NCI-H1417 treated with DMSO at 0.1 percent for 48 hours (cell line): ENCODE results near the gene BAD.
"Not testable (repeated sequence)": the region's sequence is repeated elsewhere in the genome, so short reads cannot be mapped to it uniquely, and the experiment has no call there.

Experiments used
- DNase-seq: peaks from one replicate; lab custom pipeline; 2025; lab: John Stamatoyannopoulos, UW

BAD gene

DNA sequence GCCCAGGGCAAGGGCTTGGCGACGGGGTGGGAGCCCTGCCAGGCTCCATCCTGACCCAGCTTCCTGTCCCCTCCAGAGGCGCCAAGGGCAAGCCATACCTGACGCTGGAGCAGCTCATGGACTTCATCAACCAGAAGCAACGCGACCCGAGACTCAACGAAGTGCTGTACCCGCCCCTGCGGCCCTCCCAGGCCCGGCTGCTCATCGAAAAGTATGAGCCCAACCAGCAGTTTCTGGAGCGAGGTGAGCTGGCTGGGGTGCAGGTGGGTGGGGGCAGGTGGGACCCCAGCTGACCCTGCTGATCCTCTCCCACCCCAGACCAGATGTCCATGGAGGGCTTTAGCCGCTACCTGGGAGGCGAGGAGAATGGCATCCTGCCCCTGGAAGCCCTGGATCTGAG is 28.2 kb downstream of the BAD start:
- no peak for DNase-seq

DNA sequence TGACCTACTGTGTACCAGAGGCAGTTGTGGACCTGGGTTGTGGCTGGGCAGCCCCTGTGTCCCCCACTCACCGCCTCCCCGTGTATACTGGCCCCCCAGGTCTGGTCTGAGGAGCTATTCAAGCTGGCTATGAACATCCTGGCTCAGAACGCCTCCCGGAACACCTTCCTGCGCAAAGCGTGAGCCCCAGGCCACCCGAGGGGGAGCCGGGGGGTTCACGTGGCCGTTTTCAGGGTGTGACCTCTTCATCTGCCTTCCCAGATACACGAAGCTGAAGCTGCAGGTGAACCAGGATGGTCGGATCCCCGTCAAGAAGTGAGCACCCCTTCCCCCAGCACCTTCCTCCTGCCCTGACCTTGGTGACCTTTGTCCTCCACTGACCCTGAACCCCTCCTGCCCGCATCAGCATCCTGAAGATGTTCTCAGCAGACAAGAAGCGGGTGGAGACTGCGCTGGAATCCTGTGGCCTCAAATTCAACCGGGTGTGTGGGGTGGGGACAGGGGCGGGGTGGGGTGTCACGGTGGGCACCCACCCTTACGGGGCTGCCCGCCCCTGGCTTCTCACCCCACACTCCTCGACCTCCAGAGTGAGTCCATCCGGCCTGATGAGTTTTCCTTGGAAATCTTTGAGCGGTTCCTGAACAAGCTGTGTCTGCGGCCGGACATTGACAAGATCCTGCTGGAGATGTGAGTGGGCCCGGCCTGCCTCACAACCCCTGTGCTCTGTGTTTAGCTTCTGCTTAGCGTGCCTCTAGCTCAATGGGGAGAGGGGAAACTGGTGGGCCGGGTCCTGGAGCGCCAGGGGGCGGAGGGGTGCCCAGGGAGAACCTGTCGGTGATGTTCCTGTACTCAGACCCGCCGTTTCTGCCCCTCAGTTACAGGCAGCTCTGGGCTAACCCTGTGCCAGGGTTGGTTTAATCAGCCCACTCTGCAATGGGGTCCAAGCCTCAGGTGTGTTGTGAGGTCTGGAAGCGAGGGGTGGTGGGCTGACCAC is 29.0 kb downstream of the BAD start:
- DNase-seq, result no peak

DNA sequence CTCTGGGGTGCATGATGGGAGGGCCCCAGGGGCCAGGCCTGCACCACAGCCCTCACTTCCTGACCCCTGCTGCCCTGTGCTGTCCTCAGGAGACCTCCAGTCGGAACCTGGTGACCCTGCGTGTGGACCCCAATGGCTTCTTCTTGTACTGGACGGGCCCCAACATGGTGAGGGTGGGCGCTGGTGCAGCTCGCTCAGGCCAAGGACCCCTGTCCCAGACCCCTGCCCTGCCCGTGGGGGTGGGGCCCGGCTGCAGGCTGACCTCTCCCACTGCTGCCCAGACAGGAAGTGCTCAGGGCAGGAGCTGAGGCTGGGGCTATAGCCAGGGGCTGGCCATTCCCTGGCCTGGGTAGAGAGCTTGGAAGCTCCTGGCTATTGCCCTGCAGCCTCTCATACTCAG is 30.1 kb downstream of the BAD start:
- no peak for DNase-seq

DNA sequence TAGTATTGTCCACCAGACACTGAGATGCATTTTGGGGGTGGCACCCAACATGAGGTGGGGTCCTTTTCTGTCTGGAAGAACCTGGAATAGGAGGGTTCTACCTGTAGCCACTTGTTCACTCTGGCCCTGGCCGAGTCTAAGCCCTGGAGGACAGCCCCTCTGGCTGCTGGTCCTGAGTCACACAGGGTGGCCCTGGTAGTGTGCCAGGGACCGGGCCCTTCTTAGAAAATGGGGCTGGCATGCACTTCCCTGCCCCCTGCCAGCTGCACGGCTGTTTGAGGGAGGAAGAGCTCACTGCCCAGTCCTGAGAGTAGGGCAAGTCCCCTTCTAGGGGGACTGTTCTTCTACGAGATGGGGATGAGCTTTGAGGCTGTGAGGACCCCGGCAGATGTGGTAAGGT is 31.0 kb downstream of the BAD start:
- DNase-seq, result no peak

DNA sequence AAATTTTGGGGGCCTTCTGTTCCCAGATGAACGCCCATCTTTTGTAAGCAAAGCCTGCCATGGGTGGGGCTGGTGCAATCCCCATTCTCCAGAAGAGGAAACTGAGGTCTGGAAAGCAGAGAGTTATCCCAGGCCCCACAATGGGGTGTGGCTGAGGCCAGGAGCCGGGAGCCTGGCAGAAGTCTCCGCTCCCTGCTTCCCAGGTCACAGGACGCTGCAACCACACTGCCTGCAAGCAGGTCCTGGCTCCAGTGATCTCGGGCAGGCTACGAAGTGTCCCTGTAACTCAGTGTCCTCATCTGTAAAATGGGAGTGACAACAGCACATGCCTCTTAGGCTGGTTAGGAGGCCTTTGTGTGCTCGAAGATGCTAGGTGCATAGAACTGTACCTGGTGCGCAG is 31.4 kb downstream of the BAD start:
- no peak for DNase-seq

DNA sequence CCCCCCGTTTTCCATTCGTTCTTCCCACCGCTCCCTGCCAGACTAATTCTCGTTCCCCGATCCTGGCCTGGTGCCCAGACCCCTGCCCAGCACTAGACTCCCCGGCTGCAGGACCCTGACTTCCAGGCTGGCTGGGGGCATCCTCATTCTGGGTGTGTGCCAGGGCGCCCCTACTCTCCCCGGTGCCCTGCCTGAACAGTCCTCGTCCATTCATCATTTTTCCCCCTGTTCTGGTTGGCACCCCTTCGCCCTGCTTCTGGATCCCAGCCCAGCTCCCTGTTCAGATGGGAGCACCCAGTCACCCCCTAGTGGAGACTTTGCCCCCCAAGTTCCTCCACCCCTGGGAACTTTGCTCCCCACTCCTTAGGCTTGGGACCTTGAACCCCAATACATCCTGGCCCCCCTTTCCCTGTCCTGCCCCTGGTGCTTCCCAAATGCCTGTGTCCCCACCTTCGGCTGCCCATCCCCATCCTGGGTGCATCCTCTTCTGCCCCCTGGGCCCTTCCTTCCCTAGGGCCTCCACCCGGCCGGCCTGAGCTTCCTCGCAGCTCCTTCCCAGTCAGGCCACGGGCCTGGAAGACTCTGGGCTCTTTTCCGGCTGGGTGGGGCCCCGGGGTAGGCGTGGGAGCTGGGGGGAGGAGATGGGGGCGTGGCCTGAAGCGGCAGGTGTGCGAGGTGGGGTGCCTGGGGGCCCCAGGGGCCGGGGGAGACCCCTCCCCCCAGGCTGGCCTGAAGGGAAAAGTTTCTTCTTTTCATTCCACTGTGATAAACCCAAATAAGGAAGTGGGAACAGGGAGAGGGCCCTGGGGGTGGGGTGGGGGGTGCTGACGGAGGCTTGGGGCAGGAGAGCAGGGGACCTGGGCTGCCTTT is 32.2 kb downstream of the BAD start:
- DNase-seq, result no peak

DNA sequence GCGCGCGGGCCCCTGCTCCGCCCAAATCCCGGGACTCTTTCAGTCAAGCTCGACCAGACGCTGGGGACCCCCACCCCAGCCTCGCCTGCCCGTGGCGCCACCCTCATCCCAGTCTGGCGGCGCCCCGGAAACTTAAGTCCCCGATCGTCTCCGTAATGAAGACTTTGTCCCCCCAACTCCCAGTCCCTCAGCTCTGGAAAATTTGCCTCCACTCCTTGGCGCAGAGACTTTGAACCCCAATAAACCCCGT is 32.8 kb downstream of the BAD start:
- DNase-seq, result no peak

DNA sequence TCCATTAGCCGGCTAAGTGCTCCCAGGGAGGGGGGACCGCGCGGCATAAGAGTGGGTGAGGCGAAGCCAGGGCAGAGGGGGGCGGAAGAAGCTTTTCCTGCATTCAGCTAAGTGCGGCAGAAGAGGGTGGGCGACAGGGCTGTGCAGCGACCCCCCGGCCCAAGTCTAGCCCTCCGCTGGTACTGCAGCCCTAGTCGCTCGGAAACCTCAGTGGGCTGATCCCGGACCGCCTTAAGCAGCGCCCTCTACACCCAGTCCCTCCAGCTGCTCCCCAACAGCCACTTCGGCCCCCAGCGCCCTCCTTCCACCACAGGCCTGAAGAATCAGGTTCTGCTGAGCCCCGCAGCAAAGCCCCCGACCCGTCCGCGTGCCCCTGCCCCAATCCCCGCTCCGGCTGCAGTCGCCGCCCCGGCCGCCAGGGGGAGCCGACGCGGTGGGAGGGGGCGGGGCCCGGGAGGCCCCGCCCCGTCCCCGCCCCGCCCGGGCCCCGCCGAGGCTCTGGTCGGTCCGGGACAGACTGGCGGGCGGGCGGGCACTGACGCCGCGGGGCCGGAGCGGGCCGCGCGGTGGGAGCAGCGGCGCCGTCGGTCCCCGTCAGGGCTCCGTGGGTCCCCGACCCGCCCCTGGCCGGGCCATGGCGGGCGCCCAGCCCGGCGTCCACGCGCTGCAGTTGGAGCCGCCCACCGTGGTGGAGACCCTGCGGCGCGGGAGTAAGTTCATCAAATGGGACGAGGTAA is 33.3 kb downstream of the BAD start, which contains the start of gene PLCB3:
TSS of gene PLCB3 (plus strand) at position 515 of the 737 bp plus-strand sequence. CDS start at position 635, 120 bp downstream.
- DNase-seq, result no peak

DNA sequence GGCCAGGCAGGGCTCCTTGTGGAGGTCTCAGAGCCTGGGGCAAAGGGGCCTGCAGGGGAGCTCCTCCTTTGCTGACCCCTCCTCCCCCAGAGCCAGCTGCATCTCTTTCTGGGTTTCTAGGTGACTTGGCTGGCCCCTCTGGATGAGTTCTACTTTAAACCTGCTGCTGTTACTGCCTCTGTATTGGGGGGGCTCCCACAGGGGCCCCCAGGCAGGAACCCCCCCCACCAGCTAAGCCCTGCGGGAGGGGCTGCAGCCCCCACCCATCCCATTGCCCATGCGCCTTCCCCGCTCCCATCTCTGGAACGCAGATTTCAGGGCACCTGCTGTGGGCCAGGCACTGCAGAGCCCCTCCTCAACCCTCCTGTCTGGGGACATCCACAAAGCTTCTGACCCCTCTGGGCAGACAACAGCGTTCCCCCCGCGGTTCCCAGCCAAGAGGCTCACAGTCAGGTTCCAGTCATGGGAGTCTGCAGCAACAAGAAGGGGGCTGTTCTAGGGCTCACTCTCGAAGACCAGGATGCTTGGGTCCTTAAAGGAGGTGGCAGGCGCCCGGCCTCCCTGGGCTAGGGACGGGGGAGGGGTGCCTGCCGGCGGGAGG is 34.0 kb downstream of the BAD start:
- no peak for DNase-seq

DNA sequence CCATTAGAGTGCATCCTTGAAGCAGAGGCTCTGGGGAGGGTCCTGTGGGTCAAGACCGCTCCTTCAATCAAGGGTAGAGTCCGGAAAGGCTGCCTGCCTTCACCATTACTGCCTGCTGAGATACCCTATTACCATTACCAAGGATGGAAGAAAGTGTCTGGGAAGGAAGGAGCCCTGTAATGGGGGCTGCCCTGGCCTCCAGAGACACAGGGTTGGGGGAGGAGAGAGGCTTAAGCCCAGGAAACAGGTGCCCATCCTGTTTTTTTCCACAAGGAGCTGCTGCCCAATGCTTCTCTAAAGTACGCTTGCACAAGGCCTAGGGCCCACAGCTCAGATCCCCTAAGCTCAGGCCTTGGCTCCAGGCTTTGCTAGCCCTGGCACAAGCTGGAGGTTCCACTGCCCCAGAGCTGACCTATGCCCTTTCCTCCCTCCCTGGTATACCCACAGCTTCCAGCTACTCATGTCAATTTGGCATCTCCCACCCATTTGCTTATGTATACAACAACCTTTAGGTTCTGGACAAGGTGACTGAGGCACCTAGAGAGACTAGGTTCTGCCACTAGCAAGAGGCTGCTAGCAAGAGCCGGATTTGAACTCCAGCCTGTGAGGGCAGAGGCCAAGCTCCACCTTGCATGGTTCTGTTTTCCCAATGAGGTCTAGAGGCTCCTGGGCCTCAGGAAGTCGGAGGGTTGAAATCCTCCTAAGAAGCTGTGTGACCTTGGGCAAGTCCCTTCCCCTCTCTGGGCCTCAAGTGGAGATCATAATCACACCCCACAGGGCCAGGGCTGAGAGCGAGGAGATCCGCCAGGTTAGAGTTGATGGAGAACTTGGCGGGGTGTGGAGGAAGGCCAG is 34.7 kb downstream of the BAD start:
- no peak for DNase-seq

DNA sequence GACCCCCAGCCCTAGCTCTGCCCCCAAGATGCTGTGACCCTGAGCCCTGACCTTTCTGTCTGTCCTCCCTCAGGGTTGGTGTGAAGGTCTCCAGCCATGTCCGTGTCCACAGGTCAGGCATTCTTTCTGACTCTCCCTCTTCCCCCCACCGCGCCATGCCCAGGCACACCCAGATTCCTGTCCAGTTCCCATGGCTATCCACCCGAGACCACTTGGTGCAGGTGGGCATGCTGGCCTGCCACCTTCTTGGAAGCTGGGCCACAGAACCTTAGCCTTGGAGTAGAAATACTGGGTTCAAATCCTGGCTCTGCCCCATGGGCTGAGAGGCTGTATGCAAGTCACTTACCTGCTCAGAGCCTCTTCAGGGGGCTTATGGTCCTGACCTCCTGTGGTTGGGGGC is 35.4 kb downstream of the BAD start:
- DNase-seq, result no peak

DNA sequence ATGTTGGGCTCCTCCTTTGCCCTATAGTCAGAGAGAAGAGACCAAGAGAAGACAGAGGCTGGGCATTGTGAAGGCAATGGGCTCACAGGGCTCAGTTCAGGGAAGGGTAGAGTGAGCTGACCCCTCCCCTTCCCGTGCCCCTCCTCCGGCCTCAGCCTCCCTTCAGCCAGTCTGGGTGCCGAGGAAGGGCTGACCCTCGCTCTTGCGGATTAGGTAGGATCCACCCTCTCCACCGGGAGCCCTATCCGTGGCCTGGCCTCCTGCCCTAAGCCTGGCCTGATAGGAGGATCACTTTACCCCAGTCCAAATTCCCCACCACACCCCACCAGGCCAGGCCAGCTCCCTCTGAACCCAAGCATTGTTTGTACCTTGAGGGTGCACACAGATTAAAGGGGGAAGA is 35.9 kb downstream of the BAD start:
- no peak for DNase-seq

DNA sequence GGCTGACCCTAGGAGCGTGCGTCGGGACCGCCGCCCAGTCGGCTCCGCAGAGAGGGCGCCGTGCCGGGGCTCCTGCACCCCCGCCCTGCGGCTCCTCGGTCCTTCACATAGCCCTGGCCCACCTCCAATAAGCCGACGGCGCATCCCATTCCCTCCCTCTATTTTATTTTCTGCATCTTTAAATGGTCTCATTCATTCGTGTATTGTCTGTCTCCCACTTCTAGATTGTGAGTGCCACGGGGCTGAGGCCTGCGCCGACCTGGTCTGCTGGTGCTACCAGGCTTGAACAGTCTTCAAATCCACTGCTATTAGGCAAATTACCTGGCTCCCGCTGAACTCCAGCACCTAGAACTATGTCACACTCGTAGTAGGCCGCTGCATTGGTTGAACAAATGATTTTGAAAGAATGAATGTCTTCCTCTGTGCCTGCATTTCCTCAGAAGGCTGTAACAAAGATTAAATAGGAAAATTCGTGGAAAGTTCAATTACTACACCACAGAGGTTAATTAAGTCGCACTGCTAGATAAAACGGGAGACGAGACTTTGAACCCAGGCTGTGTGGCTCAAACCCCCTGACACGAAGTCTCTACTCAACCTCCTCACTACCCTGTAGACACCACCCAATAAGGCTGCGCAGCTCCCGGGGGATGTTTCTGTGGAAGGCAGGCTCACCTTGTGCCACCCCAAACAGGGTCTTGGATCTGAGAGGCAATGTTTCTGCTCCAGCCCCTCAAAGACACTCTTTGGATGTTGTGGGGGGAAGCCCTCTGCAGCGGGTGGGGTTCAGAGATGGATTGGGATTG is 36.5 kb downstream of the BAD start:
- no peak for DNase-seq

DNA sequence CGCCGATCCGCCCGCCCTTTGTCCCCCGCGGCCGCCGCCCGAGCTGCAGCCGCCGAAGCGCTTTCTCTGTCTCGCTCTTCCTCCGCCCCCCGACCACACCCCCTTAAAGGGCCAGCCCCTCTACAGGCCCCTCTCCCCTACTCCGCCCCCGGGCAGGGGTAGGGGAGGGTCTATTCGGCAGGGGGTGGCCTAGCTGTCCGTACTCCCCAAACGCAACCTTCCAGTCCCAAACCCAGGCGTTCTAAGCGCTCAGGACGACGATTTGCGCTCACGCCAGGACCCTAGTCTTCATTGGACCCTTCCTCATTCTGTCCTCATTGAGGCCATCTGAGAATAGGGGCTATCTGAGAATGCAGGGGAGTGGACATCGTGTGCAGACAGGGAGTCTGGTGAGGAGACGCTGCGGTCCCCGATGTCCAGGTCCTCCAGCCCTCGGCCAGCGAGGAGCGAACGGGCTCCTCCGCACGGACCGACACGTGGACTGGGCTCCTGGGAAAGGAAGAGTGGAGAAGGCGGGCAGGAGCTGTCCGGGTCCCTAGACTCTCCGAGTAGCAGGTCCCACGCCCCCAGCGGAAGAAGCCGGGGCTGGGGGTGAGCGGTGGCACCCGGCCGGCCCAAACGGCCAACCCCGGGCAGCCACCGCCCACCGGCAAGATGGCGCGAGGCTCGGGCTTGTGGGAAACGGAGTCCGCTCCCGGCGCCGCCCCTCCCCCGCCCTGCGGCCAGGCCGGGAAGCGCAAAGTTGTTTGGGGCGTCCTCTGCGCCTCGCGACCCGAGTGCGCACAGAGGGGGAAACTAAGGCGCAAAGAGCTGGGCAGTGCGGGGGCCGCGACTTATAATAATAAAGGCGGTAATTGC is 37.4 kb downstream of the BAD start, which contains the start of gene PPP1R14B:
TSS of gene PPP1R14B (minus strand) at position 73 of the 858 bp plus-strand sequence. CDS start 270 bp downstream, outside the sequence.
- peak; percentile 44 for DNase-seq

DNA sequence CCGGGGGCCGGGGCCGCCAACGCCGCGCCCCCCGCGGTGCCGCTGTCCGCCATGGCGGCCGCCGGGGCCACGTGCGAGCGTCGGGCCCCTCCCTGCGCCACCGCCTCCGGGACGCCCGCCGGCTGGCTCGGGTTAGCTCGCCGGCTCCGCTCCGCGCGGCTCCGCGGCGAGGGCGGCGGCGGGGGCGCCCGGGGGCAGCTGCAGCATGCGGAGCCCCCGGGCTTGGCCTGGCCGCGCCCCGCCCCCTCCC is 37.9 kb downstream of the BAD start:
- not testable (repeated sequence) for DNase-seq

DNA sequence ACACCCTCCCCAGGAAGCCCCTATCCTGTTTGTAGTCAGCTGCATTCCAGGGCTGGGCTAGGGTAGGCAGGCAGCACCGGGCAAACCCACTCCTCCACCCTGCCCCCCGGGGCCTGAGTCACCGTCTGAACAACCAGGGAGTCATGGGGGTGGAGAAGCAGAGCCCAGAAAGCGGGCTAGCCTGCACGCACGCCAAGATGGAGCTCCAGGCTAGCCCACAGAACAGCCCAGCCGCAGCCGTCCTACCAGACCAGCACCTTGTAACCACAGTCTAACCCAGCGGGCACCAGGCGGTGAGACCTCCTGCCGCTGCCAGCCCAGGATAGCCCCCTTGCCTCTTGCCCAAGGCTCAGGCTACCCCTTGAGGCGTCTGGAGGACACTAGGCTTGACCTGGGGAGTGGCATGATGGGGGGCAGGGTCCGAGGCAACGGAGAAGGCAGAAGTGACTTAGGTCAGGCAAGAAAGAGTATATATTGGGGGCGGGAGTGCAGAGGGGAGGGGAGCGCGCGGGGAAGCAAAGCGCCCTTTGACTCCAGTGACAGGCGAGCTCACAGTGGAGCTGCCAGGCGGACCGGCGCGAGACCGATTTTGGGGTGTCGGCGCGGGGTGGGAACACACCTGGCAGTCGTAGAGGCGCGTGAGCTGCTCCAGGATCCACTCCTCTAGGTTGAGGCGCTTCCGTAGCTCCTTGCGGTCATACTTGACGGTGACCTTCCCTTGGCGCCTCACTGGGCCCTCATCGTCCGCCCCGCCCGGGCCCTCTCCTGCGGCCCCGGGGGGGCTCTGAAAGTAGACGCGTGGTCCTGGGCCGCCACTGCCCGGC is 38.5 kb downstream of the BAD start:
- no peak for DNase-seq

DNA sequence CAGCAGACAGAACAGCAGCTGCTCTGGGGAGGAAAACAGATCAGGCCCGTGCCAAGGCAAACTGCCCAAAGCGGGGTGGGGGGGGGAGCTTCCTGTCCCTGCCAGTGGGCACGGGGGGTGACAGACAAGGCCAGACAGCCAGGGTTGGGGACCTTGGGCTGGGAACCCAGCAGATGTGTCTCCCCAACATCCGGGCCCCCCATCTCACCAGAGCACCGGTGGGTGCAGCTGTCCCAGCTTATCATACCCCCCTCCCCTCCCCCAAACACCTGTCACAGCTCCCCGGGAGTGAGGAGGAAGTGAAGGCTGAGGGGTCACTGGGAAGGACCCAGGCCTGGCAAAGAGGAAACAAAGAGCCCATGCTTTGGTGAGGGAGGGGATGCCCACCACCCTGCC is 39.1 kb downstream of the BAD start:
- no peak for DNase-seq

DNA sequence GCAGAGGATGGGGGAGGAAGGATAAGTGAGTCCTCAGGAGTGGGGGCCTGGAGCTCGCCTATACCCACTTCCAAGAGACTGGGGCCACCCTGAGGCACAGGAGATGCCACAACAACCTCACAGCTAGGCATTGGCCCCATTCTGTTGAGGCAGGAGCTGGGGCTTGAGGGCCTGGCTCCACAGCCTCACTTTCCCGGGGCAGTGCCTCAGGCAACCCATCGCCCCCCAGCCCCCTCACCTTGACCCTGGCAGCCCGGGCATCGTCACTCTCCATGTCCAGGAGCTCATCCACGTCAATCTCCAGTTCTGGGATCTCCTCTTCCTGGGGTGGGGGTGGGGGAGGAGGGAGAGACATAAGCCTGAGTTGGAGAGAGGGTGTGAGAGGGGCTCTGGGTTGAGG is 39.5 kb downstream of the BAD start:
- no peak for DNase-seq

DNA sequence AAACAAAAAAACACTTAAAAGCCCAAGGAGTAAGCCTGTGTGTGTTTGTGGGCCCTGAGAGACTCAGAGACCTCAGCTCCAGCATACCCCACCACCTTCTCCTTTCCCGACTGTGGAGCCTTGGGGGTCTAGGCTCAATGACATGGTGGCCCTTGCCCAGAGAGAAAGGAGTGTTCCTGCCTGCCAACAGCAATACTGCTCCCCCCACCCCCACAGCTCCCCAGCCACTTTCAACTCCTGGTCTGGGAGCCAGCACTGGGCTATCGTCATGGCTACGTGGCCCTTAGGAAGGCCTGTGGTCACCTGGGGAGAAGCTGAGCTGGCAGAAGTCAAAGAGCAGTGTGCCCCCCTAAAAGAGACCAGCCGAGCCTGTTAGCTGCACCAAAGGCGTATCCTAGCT is 40.4 kb downstream of the BAD start:
- DNase-seq, result no peak
